ENCODE results near the gene LENG8.

DNA sequence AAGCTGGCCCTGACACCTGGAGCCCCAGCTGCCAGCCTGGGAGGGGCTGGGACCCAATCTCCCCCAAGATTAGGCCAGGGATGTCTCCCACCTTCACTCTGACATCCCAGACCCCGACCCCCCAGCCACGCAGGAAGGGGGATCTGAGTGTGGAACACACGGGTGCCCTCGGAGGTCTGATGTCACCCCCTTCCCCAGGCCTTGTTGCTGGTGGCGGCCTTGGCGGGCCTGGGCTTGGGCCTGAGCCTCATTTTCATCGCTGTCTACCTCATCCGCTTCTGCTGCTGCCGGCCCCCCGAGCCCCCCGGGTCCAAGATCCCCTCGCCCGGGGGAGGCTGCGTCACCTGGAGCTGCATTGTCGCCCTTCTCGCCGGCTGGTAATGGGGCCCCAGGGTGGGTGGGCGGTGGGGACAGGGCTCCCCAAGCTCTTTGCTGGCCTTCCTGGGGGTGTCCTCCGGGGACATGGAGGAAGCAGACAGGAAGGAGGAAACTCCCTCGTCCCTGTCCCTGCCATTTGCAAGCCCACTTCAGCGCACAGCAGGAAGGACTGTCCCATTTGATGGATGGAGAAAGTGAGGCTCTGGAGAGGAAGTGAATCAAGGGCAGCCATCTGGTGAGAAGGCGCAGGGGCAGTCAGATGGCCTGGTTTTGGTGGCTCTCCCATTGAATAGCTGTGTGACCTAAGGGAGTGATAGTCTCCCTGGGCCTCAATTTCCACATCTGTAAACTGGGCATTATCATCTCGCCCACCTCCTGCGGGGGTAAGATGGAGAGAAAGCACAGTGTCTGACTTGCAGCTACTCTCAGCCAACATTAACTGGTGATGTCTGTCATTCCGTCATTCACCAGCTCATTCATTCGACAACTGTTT, 29.8 kb upstream of the LENG8 start:
- TF ChIP-seq, protein P1, sequence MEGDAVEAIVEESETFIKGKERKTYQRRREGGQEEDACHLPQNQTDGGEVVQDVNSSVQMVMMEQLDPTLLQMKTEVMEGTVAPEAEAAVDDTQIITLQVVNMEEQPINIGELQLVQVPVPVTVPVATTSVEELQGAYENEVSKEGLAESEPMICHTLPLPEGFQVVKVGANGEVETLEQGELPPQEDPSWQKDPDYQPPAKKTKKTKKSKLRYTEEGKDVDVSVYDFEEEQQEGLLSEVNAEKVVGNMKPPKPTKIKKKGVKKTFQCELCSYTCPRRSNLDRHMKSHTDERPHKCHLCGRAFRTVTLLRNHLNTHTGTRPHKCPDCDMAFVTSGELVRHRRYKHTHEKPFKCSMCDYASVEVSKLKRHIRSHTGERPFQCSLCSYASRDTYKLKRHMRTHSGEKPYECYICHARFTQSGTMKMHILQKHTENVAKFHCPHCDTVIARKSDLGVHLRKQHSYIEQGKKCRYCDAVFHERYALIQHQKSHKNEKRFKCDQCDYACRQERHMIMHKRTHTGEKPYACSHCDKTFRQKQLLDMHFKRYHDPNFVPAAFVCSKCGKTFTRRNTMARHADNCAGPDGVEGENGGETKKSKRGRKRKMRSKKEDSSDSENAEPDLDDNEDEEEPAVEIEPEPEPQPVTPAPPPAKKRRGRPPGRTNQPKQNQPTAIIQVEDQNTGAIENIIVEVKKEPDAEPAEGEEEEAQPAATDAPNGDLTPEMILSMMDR (conservative IDR thresholded peaks at IDR 0.05): no peak
- TF ChIP-seq ZFX (IDR thresholded peaks at IDR 0.05): no peak

Measured in C4-2B (cell line).